HG02885 (cell line): Measurements from ENCODE around the gene SMIM21.

Experiments
- ATAC-seq: cut with Tn5 transposase; IDR thresholded peaks from one replicate; pipeline ENCODE4 v1.9.1; 2021; ENCODE audit warnings: mild to moderate bottlenecking; ENCODE audit not compliant: unreplicated experiment, poor library complexity

SMIM21 gene

DNA sequence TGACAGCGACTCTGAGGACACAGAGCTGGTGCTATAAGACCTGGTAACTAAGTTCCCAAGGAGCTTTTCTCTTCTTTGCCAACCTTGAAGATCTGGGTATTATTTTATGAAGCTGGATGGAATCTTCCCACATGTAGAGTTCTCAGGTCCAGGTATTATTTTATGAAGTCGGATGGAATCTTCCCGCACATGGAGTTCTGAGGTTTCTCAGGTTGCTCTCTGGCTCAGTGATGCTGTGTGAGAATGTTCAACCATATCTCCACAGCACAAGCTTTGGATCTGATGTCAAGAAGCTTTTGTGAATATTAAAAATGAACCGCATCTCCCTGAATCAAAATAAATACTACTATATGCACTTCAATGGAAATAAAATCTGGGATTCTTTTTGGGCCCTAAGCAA is at the start of gene SMIM21:
Gene SMIM21, minus strand, starts transcription at position 101 of the 400 bp plus-strand sequence. CDS start 140 bp downstream, outside the sequence.
- ATAC-seq: no peak

DNA sequence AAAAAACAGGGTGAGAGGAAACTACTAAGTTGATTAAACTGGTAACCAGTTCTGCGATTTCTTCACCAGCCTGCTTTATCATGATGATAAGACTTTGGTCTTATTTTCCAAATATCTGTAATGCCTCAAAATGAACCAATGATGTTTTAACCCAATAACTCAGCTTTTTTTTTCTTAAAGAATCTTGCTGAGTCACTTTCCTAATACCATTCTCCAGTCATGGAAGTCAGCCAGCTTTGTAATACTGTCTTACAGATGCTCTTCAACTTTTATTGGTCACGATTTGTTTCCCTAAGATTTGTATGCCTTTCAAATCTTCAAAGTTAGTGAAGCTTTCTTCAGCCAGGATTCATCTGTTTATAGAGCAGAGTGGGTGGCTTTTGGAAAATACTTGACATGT is 47.7 kb upstream of the SMIM21 start:
- ATAC-seq: no peak

DNA sequence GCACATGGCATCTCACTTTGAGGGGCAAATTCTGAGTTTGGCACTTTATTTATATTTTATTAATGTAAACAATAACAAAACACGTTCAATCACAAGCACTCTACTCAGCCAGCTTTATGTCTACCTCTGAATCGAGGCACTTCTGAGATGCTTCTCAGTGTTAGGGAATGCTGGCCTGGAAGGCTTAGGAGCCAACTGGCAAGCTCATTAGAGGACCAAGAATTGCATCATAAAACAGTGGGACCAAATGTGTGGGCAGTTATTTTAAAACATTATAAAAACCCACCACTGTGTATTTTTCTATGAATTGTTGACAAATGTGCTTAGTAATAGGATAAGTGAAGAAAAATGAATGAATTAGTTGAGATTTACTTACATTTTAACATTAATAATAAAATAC is 46.8 kb upstream of the SMIM21 start:
- no peak for ATAC-seq

DNA sequence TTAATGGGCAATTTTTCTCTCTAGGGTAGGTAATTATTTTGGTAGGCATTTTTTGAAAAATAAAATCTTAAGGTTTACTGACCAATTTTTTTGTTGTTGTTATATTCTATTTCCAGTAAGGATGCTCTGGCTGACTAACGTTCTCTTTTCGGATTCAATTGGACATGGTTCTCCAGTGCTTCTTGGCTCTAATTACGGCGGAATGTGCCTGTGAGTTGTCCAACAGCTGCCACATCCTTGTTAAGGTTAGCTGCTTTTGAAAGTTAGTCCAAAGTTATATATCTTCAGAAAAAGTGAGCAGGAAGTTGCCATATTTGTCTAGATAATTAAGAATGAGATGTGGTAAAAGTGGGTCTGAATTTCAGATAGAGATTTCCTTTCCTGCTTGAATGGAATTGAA is 45.8 kb upstream of the SMIM21 start:
- no peak for ATAC-seq

DNA sequence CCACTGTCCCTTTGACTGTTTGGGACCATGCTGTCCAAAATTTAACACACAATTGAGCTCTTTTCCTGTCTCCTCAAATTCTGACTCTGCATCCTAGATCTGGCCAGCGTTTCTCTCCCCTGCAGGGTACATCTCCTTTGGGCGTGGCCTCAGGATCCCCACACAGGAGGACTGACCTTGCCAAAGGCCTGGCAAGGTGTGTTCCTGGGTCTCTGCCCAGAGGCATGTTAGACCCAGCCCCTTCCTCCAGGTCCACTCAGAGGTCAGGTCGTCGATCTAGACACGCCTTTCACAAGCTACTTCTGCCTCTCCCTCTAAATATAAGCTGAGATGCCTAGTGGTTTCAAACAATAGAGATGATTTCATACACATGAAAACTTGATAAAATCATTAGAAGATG is 45.4 kb upstream of the SMIM21 start:
- ATAC-seq: no peak

DNA sequence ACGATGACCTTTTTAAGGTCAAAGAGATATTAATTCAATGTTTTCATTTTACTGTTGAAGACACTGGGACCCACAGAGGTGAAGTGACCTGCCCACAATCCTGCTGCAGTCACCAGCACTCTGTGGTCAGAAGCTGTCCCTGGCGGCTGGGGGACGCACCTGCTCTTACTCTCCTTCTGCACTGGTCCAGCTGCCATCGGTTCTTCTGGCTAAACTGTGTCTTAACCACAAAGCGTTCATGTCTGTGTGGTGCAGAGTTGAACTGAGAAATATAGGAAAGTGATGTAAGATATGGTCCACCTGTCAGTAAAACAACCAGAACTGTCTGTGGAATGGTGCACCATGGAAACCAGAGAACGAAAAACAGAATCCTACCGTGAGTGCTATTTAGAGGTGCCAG is 44.9 kb upstream of the SMIM21 start:
- ATAC-seq: no peak

DNA sequence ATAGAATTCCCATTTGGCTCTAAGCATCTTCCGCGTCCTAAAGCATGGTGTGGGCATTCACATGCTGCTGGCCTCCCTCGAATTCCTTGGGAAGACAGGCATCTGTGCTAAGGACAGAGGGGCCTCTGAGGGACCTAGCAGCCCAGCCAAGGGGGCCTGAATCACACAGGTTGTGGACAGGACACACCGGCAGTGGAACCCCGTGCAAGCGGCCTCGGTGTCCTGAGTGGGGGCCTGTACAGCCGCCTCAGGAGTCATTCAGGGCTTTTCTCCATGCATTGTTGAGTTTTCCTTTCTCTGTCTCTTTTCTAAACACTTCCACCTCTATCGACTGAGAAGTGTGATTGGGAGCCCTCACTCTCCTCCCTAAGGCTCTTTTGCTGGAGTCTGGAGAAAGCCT is 44.3 kb upstream of the SMIM21 start:
- no peak for ATAC-seq

DNA sequence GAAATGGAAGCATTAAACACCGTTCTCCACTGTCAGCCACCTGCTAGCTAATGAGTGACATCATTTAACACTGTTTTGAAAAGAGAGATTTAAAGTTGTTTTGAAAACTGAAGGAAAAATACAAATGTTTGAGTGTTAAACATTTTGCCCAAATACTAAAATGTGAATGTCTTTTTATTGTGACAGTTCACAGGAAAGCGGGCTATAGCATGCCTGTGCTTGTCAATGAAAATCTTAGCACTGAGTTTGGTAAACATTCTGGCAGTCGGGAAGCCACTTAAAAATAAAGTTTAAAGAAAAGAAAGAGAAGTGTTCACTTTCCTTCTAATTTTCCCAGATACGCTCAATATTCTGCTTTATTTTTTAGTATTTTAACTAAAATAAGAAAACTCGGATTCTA is 40.3 kb upstream of the SMIM21 start:
- ATAC-seq: no peak

DNA sequence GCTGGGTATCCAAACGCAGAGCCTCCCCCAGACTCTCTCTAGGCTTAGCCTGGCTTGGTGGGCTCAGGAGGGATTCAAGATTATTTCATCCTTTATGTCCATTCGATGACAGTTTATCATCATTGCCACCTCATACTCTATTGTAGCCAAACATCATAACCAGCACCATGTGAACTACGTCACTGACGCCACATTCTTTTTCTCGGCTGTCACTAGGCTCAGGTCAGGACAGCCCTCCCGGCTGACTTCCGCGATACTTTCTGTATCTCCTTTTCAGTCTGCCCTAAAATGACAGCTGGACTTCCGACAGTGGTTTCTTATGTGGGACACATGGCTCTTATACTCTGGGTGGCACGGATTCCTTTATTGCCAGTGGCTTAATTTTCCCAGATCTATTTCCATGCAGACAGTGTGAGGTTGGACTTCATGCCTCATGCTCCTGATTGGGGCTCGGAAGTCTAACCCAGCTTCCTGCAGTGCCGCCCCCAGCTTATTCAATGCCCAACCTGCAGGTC is 39.8 kb upstream of the SMIM21 start:
- no peak for ATAC-seq

DNA sequence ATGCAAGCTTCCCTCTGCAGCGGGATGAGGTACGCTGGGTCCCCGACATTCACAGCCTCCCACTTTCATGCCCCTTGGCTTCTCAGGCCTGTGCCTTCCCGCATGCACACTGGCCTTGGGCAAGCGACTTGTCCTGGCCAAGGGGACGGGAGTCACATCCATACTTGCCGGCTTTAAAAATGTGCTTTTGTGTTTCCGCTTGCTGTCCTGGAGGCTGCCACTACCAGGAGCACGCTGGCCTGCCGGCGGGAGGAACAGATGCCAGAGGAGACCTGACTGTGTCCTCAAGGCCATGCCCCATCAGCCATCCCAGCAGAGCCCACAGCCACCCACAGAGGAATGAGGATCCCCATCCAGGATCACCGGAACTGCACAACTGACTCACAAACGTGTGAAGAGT is 36.9 kb upstream of the SMIM21 start:
- ATAC-seq: no peak

DNA sequence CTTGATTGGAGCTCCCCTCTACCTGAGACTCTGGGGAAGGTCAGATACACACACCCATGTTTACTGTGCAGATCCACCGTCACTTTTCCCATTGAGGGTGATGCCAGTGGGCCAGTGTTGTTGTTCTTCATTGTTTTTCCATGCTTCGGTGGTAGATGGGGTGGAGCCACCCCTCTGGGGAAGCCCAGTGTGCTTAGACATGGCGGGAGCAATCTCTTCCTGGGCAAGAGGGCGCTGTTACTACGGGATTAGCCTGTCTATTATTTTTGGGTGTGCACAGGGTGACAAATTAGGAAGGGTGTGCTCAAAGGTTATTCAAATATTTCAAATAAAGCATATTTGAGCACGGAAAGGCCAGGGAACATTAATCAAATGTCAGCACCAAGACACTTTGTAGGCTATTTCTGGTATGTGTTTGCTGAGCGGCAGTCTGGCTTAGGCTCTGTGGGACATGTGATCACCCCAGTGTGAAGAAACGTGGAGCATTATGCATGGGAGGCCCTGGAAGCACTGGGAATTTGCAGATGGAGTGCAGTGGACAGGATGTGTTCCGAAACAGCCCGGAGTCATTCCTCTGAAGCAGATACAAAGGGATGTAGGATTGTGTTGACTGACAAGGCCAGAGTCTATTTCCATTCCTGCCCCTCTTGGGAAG is 34.8 kb upstream of the SMIM21 start:
- ATAC-seq: no peak

DNA sequence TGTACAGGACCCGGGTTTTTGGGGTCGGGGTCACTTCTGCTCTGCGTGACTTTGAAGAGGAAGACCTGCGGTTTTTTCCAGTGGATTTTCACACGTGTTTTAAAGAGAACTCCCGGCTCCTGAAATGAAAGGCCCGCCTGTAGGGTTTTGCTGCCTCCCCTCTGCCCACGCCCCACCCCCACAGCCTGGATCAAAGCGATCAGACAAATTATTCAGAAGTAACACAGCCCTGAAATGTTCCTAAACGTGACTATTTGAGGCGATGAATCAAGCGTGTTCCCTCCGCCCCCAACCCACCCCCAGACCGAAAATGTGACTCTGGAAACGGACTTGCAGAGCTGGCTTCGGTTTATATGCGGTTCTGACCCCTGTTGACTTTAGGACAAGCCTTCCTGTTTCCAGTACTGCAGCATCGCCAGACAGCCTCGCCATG is 28.7 kb upstream of the SMIM21 start:
- ATAC-seq: no peak

DNA sequence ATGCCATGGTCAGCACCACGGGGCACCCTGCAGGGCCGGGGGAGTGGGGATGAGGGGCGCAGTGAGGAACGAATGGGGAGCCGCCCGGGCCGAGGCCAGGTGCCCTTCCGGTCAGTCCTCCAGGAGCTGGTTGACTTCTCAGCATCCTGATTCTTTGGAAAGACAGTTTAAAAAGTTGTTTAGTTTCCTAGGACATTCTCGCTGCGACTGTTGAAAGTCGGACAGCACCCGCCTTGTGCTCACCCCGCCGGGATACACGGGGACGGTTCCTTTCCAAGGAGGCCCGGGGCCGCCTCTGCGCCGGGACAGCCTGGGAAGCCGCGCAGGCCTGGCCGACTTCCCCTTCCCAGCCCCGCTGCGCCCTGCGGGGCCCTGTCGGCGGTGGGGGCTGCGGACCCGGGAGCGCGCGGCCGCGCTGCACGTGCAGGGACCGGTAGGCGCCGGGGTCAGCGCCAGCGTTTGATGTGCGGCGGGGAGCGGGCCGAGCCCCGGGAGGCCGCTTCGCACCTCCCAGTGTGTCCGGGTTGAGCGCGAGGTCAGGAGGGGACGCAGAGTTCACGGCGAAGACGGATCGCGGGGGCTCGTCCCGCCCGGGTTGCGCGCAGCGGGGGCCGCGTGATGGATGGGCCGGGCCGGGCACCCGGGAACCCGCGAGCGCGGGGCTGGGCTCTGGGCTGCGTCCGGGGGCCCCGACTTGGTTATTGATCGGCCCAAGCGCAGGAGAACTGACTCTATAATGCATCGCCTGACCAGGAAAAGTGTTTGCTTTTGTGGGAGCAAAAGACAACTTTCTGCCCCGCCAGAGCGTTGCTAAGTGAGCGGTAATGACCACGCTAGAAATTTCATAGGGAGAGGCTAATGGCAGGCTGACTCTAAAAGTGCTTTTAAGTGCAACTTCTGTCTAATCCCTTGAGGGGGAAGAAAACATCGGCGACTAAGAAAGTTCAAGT is 28.0 kb upstream of the SMIM21 start:
- ATAC-seq: no peak

DNA sequence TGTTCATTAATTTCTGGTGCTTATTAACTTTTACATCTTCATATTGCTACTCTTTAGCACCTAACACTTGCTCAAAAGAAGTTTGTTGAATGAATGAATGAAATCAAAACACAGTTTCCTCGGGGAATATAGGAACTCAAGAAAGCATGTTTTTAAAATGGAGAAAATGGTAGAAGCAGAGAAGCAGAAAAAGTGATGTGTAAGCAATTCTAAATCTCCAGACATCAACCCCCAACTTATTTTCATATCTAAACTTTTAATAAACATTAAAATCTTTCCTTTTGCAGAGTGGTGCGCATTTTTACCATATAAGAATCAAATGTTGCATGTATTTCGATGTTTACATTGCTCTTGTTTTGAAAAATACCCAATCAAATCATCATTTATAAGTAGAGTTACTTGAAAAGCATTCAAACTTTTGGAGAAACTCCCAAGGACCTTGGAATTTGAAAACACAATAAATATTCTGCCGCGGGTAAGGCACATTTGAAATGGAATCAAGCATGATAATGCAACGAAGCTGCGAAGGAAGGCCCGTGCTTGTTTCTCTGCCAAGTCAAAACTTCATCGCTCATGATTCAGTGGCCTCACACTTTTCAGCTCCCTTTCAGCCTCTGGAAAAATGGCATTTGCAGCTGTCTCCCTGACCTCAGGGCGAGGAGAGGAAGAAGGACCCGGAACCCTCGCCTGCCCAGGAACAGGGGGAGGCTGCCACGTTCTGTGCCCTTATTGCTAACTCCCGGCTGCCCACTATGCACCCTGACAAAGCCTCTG is 26.7 kb upstream of the SMIM21 start:
- no peak for ATAC-seq

DNA sequence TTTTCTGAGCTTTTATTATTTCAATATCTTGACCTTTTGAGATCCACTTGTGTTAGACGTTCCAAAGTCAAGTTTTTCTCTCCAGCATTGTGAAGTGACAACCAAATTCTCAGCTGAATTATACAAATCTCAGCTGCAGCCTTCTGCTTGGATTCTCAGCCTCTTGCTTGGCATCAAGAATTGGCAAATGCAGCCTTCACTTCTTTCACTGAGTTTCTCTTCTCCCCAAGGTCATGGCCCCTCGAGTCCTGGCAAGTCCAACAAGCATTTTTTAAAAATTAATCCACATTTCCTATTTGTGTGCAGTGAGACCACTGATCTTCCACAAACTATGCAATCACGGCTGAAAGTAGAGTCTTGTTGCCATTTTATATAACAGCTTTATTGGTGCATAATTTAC is 23.4 kb upstream of the SMIM21 start:
- ATAC-seq: no peak

DNA sequence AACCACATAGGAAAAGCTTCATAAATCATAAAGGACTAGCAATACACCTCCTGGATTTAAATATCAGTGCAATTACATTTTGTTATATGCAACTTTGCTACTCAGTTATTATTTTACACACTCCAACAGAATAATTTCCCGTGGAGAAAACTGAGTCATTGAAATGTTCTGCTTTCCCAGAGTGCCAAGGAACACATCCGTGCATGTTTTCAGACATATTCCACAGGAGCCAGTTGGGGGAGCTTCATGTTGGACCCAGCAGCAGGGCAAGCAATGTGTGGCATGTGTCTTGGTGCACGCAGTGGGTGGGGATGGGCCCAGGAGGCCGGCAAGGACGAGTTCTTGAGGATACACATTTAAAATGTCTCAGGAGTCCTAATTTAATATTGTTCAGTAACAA is 14.4 kb upstream of the SMIM21 start:
- no peak for ATAC-seq

DNA sequence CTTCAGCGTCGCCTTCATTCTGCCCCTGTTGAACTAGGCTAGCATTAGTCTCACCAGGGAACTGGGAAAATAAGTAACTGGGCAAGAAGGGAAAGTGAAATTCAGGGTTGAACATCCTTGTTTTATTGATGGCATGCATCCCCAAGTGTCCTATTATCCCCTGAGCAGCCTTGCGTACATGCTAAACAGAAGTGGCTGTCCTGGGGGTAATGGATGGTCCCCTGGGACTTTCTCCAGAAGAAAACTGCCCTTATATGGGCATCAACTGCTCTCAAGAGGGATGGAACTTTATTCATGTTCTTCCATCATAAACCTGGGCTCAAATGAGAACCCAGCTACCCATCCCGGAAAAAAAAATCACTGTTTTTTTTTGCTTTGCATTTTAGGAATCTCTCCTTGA is 11.8 kb upstream of the SMIM21 start:
- no peak for ATAC-seq

DNA sequence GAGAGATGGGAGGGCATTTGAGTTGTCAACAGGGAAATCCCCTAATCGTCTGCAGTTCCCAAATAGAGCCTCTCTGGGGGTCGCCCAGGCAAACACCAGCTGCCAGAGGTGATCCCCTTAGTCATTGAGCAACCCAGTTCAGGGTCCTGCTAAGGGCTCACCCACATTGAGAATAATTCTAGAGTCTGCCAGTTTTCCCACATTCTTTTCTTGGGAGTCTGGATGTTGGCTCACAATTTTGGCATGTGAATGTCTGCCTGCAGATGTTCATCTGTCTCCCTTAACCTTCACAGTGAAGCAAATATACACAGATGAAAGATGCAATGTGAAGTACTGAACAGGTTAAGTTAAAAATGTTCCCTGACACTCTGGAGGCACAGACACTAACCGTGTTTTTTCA is 11.4 kb upstream of the SMIM21 start:
- ATAC-seq: no peak

DNA sequence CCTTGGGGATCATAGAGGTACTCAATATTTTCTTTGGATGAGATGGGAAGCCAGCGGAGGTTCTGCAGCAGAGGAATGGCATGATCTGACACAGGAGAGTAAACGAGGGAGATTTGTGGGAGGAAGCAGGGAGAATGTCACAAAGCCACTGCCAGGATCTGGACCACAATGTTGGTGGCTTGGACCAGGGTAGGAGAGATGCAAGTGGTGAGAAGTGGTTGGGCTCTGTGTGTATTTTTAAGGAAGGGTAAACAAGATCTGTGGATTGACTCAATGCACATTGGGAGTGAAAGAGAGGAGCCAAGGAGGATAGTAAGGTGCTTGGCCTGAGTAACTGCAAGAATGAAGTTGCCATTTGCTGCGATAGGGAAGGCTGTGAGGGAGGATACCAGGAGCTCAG is 10.5 kb upstream of the SMIM21 start:
- no peak for ATAC-seq

DNA sequence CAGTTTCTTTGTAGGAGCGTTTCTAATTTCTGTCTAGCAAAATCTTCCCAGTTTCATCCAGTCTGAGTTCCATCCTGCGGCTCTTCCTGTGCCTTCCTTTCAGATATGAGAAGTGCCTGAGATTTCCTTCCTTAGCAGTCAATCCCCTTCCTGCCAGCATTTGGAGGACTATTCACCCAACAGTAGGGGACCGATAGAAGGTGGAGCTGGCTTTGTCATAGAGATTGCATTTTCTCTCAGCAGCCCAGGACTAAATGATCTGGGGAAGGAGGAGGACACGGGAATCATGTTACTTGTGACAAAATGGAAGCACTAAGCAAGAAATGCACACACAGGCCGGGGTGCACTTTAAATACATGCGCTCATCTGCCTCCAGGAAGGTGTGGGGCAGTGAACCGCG is 5.6 kb upstream of the SMIM21 start:
- ATAC-seq: no peak

DNA sequence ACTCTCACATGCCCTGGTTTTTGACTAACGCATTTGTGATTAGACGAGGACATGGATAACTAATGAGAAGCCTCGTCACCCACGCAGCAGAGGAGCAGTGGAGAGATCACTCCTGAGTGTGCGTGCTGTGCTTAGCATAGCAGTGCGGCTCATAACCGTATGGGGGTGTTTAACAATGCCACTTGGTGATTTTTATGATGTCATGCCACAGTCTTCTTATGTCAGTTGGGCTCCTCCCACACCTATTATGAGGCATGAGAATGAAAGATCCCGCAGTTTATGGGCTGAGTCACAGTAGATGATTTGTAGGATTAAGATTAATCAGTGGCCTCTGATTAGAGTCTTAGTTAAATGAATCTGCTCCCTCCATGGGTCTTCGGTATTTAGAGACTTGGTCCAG is 2.5 kb upstream of the SMIM21 start:
- no peak for ATAC-seq
